Spleen (tissue), 7 donors: Measurements from ENCODE around the gene ERC2.

ENCODE experiments used
- CTCF ChIP-seq, 11 experiments: fragments of 200-600 bp in 7 of 11; fragments of 450-650 bp in 4 of 11; sonication (generic) in 4 of 11; IDR thresholded peaks in 8 of 11; conservative IDR thresholded peaks in 3 of 11; 1 replicate in 7 of 11; 2 replicates in 4 of 11; pipeline versions ENCODE4 v1.4.0 to v1.8.0; 2016 to 2021; ENCODE audit warnings: antibody characterized with exemption in 11 of 11, inconsistent platforms in 4 of 11, mild to moderate bottlenecking in 1 of 11
- POLR2A ChIP-seq, 3 donors: fragments of 450-650 bp; IDR thresholded peaks; one replicate each; pipeline ENCODE4 v1.5.1; 2017; ENCODE audit warnings: antibody characterized with exemption in 3 of 3, mild to moderate bottlenecking in 1 of 3
- POLR2AphosphoS5 ChIP-seq, 3 donors: sonication (generic); formaldehyde crosslinking; IDR thresholded peaks; one replicate each; pipeline ENCODE4 v1.5.1; 2017; ENCODE audit warnings: antibody characterized with exemption in 3 of 3
- donor health status: DM: no; HTN: no; CAD: no; lungs with moderate emphysema.
- donor health status: DM: no; HTN: no; CAD: no.
- donor health status: DM: no; HTN: no; CAD: no.

GRCh38 chr3:55801068-55801467 is 667.2 kb downstream of the ERC2 start:
- TF ChIP-seq CTCF (IDR thresholded peaks at IDR 0.05 in 8 of 11, conservative IDR thresholded peaks at IDR 0.05 in 3 of 11) (no peak), POLR2AphosphoS5 (IDR thresholded peaks at IDR 0.05) (no peak), POLR2A (IDR thresholded peaks at IDR 0.05) (no peak)
